OCI-LY3 (cell line): ENCODE measurements around the gene GALNT14.

Source experiments
- CTCF ChIP-seq: fragments of 200-600, 300-600 bp; sonication (generic); IDR thresholded peaks from 2 replicates; pipeline ENCODE4 v1.5.1; 2014; ENCODE audit warnings: antibody characterized with exemption, low read length, low read depth
- EZH2phosphoT487 ChIP-seq: fragments of 200-600 bp; shearing (Covaris generic); IDR thresholded peaks from 2 replicates; pipeline ENCODE4 v1.6.1; 2018; ENCODE audit warnings: antibody characterized with exemption, mixed run types, low read depth

- TF ChIP-seq CTCF (no peak), EZH2phosphoT487 (no peak)
Measured at GRCh38 chr2:31139671-31140070, 1.4 kb upstream of the GALNT14 start.
